Astrocyte (in vitro differentiated cells and primary cell): ENCODE measurements around the gene AKT3.

ENCODE experiments used
- CTCF ChIP-seq: IDR thresholded peaks from 2 replicates; pipeline ENCODE4 v1.5.1; 2011; ENCODE audit warnings: low read depth, mild to moderate bottlenecking, inconsistent platforms, low read length, moderate library complexity; ENCODE audit not compliant: insufficient read depth
- EZH2 ChIP-seq: IDR thresholded peaks from 2 replicates; pipeline ENCODE4 v1.6.1; 2012; ENCODE audit warnings: mild to moderate bottlenecking, low read length, inconsistent platforms; ENCODE audit not compliant: insufficient read depth

GRCh38 chr1:243487649-243488227, 362.3 kb downstream of the AKT3 start:
- TF ChIP-seq CTCF (no peak), EZH2 (no peak)
